B cell (primary cell): ENCODE results near the gene DIPK1A. TPM values are rescaled to one million over a fixed set of nuclear protein-coding genes. Genes with fewer than 3 reads are reported as not detected.
A peak's percentile ranks its signal among the peaks of the same experiment; 100 is the strongest.

Source experiments
- ATAC-seq: fragments of 200-7000 bp; cut with Tn5 transposase; one replicate; pipeline ENCODE4 v1.10.0; 2021; ENCODE audit warnings: low read depth, mild to moderate bottlenecking, moderate number of reproducible peaks, moderate library complexity
- CTCF ChIA-PET: fragments of 350-600 bp; sonication (Branson Sonifier 250); formaldehyde crosslinking; loops from one replicate; lab custom pipeline; 2021; ENCODE audit warnings: antibody characterized with exemption, inconsistent platforms; lab: Charles Lee
- POLR2A ChIA-PET: fragments of 350-600 bp; sonication (Branson Sonifier 250); formaldehyde crosslinking; loops from one replicate; lab custom pipeline; 2021; ENCODE audit warnings: antibody characterized with exemption; lab: Charles Lee
- DNase-seq: peaks from one replicate; pipeline ENCODE4 v3.0.0; 2013
- H2AFZ ChIP-seq: 2 replicates; pipeline ENCODE4 v1.6.1; 2012; ENCODE audit warnings: mild to moderate bottlenecking, low read depth, low read length; ENCODE audit not compliant: insufficient read depth, poor library complexity, severe bottlenecking
- H3K27ac ChIP-seq, 2 donors: 1 replicate in 1 of 2; 2 replicates in 1 of 2; pipeline ENCODE4 v1.5.1; 2012 to 2013; ENCODE audit warnings: low read length in 2 of 2, mild to moderate bottlenecking in 2 of 2, moderate library complexity in 1 of 2
- H3K27me3 ChIP-seq, 4 experiments: fragments of 200-600 bp in 1 of 4; sonication (generic) in 1 of 4; replicated peaks in 1 of 4; 1 replicate in 2 of 4; 2 replicates in 2 of 4; pipeline versions ENCODE4 v1.6.1 to v1.7.0; 2013 to 2016; ENCODE audit warnings: low read length in 3 of 4, mild to moderate bottlenecking in 2 of 4, mixed read lengths in 1 of 4, moderate library complexity in 1 of 4; ENCODE audit not compliant: insufficient read depth in 4 of 4, control insufficient read depth in 3 of 4; ENCODE audit errors: control extremely low read depth in 1 of 4
- H3K36me3 ChIP-seq, 2 experiments: replicated peaks in 1 of 2; 1 replicate in 1 of 2; 2 replicates in 1 of 2; pipeline versions ENCODE4 v1.6.1 to v1.7.1; 2013; ENCODE audit warnings: low read length in 1 of 2; ENCODE audit not compliant: insufficient read depth in 2 of 2, control insufficient read depth in 1 of 2; ENCODE audit errors: control extremely low read depth in 1 of 2, extremely low read depth in 1 of 2
- H3K4me1 ChIP-seq, 2 donors: fragments of 200-600 bp in 1 of 2; sonication (generic) in 1 of 2; 1 replicate in 1 of 2; 2 replicates in 1 of 2; pipeline versions ENCODE4 v1.5.1 to v1.6.1; 2013 to 2017; ENCODE audit warnings: low read length in 2 of 2; ENCODE audit not compliant: control insufficient read depth in 2 of 2, insufficient read depth in 2 of 2
- H3K4me2 ChIP-seq: replicated peaks from 2 replicates; pipeline ENCODE3; 2012; ENCODE audit warnings: mild to moderate bottlenecking, low read depth, low read length; ENCODE audit not compliant: poor library complexity, severe bottlenecking
- H3K4me3 ChIP-seq, 5 experiments: fragments of 200-600 bp in 1 of 5; sonication (generic) in 1 of 5; 1 replicate in 3 of 5; 2 replicates in 2 of 5; pipeline versions ENCODE4 v1.5.1 to v1.7.0; 2011 to 2016; ENCODE audit warnings: low read length in 4 of 5, mild to moderate bottlenecking in 4 of 5, low read depth in 2 of 5, control low read depth in 1 of 5, moderate library complexity in 1 of 5; ENCODE audit not compliant: insufficient read depth in 1 of 5; ENCODE audit errors: control extremely low read depth in 1 of 5, extremely low read depth in 1 of 5
- H3K79me2 ChIP-seq: fragments of 200-600 bp; sonication (generic); one replicate; pipeline ENCODE4 v1.6.0; 2016; ENCODE audit warnings: low read length; ENCODE audit not compliant: control insufficient read depth, insufficient read depth
- H3K9ac ChIP-seq: fragments of 200-600 bp; sonication (generic); 2 replicates; pipeline ENCODE4 v1.6.1; 2017; ENCODE audit warnings: mild to moderate bottlenecking, low read length, moderate library complexity
- H3K9me3 ChIP-seq, 3 donors: one replicate each; pipeline versions ENCODE4 v1.6.1 to v1.7.1; 2013; ENCODE audit warnings: low read length in 2 of 3; ENCODE audit not compliant: control insufficient read depth in 2 of 3, insufficient read depth in 1 of 3; ENCODE audit errors: control extremely low read depth in 1 of 3
- H4K20me1 ChIP-seq: 2 replicates; pipeline ENCODE4 v1.6.0; 2012; ENCODE audit warnings: mild to moderate bottlenecking, low read length; ENCODE audit not compliant: insufficient read depth, control insufficient read depth, poor library complexity, severe bottlenecking
- H3K27ac Mint-ChIP-seq: one replicate; pipeline ENCODE4 v1.8.0; 2021; ENCODE audit warnings: mixed read lengths
- H3K27me3 Mint-ChIP-seq: one replicate; pipeline ENCODE4 v1.8.0; 2021; ENCODE audit warnings: mixed read lengths
- H3K4me1 Mint-ChIP-seq: one replicate; pipeline ENCODE4 v1.8.0; 2021; ENCODE audit warnings: mixed read lengths
- H3K4me3 Mint-ChIP-seq: one replicate; pipeline ENCODE4 v1.8.0; 2021; ENCODE audit warnings: mixed read lengths
- H3K9me3 Mint-ChIP-seq: one replicate; pipeline ENCODE4 v1.8.0; 2022; ENCODE audit warnings: mixed read lengths; ENCODE audit not compliant: insufficient read depth
- CTCF ChIP-seq: fragments of 200-600 bp; IDR thresholded peaks from one replicate; pipeline ENCODE4 v1.8.0; 2022; ENCODE audit warnings: antibody characterized with exemption, mild to moderate bottlenecking
- EZH2 ChIP-seq: IDR thresholded peaks from 2 replicates; pipeline ENCODE4 v1.6.1; 2012; ENCODE audit warnings: borderline replicate concordance, low read depth, mild to moderate bottlenecking, moderate library complexity, low read length; ENCODE audit not compliant: insufficient read depth, poor library complexity, severe bottlenecking
- WGBS: methylation state at CpG from one replicate; pipeline ENCODE4 v1.1.5; 2013; ENCODE audit warnings: missing lambda C conversion rate; ENCODE audit not compliant: insufficient coverage; 5-methylcytosine and 5-hydroxymethylcytosine counted together
- intact Hi-C: fragments of 100-400 bp; cut with micrococcal nuclease; formaldehyde crosslinking; loops from one replicate; pipeline ENCODE4 v1.10.0; 2022
- polyA plus RNA-seq: library from polyadenylated mRNA; depleted of rRNA; stranded (reverse); fragments of >200 nt; gene quantifications from 2 replicates; pipeline ENCODE4 v1.2.3, GENCODE V29; 2012
- total RNA-seq, 2 donors: library from RNA; stranded (reverse); fragments of 120-200 nt in 1 of 2; gene quantifications; 1 replicate in 1 of 2; 2 replicates in 1 of 2; pipeline versions ENCODE4 v1.2.3 to v1.2.4, GENCODE V29; 2013 to 2022

Gene DIPK1A
- total and polyA plus RNA-seq, 2 donors (not counting 1 experiment from before 2014, with no cell fraction given) = 10.7 to 22.7 TPM

GRCh38 chr1:92808381-92808780, 152.9 kb downstream of the DIPK1A start:
- ATAC-seq (no peak), DNase-seq (no peak)
- peaks cover 7 to 9% of the 10 kb centered on the region in 2 donors for H3K4me1 ChIP-seq
- CTCF ChIA-PET = interaction anchor here (0.9 kb wide), 1 partner anchor 59 kb away, joined by 3 read pairs; no protein-coding TSS in a partner anchor
- H3K27me3 ChIP-seq = peaks cover 0 to 5% (median 0%) of the 10 kb centered on the region in 4 experiments
- no peak overlapping the region for H3K4me2 ChIP-seq
- Mint-ChIP-seq H3K4me1 (peaks cover 8% of the 10 kb centered on the region), H3K27me3 (no peaks in the 10 kb centered on the region), H3K27ac (no peak overlapping the region), H3K4me3 (no peak overlapping the region), H3K9me3 (no peaks in the 10 kb centered on the region)
- no peak overlapping the region for H3K4me3 ChIP-seq
- H4K20me1 ChIP-seq = no peaks in the 10 kb centered on the region
- no peak overlapping the region for H3K27ac ChIP-seq
- intact Hi-C loops = no loop called here
- H3K9me3 ChIP-seq = peaks cover 0 to 3% (median 0%) of the 10 kb centered on the region in 3 donors
- POLR2A ChIA-PET = no interaction called here
- H2AFZ ChIP-seq = no peak overlapping the region
- H3K9ac ChIP-seq = no peak overlapping the region
- no peak for TF ChIP-seq EZH2
- TF ChIP-seq CTCF = no peak
- H3K79me2 ChIP-seq = no peaks in the 10 kb centered on the region
- H3K36me3 ChIP-seq = no peaks in the 10 kb centered on the region

GRCh38 chr1:92805216-92805615, 156.0 kb downstream of the DIPK1A start:
- no peak overlapping the region for H3K27ac Mint-ChIP-seq
- CTCF ChIA-PET = interaction anchor here (1.0 kb wide), 1 partner anchor 56 kb away, joined by 3 read pairs; no protein-coding TSS in a partner anchor

More at GRCh38 chr1:92805216-92805615, 156.0 kb downstream of the DIPK1A start:
- intact Hi-C loops = loop anchor here (2.0 kb wide), 1 partner anchor 20 kb away; the partner anchor contains the start of gene EVI5
- DNase-seq (no peak), ATAC-seq (no peak)
- TF ChIP-seq CTCF (no peak), EZH2 (no peak)
- Histone ChIP-seq H2AFZ (peak overlapping the region; percentile 52), H3K4me1 (peaks cover 7 to 9% of the 10 kb centered on the region in 2 donors), H4K20me1 (no peaks in the 10 kb centered on the region), H3K27me3 (no peaks in the 10 kb centered on the region), H3K27ac (peak overlapping the region; percentile 42 to 57), H3K4me2 (peak overlapping the region; percentile 36), H3K79me2 (no peaks in the 10 kb centered on the region), H3K36me3 (no peaks in the 10 kb centered on the region), H3K4me3 (no peak overlapping the region), H3K9me3 (peaks cover 0 to 3% (median 0%) of the 10 kb centered on the region in 3 donors), H3K9ac (no peak overlapping the region)
- WGBS = 100% methylated on average over 1 of the region's 1 CpG
- Mint-ChIP-seq H3K9me3 (no peaks in the 10 kb centered on the region), H3K4me3 (no peak overlapping the region), H3K4me1 (peaks cover 15% of the 10 kb centered on the region), H3K27me3 (no peaks in the 10 kb centered on the region)
- POLR2A ChIA-PET = no interaction called here
